Subcutaneous abdominal adipose tissue (tissue), 5 donors: ENCODE measurements around the gene CCNH.

Source experiments
- H3K27ac ChIP-seq: one replicate; pipeline ENCODE4 v1.7.0; 2013; ENCODE audit warnings: low read depth, mild to moderate bottlenecking, inconsistent platforms, low read length, moderate library complexity
- H3K27me3 ChIP-seq, 5 donors: one replicate each; pipeline ENCODE4 v1.7.0; 2013; ENCODE audit warnings: low read length in 5 of 5, inconsistent platforms in 1 of 5; ENCODE audit not compliant: control insufficient read depth in 5 of 5, insufficient read depth in 4 of 5
- H3K36me3 ChIP-seq, 5 donors: one replicate each; pipeline ENCODE4 v1.7.0; 2013; ENCODE audit warnings: low read length in 5 of 5; ENCODE audit not compliant: control insufficient read depth in 5 of 5, insufficient read depth in 5 of 5
- H3K4me1 ChIP-seq, 5 donors: one replicate each; pipeline ENCODE4 v1.7.0; 2013; ENCODE audit warnings: low read length in 5 of 5, mild to moderate bottlenecking in 3 of 5, moderate library complexity in 1 of 5; ENCODE audit not compliant: control insufficient read depth in 5 of 5, insufficient read depth in 5 of 5
- H3K4me3 ChIP-seq, 5 donors: one replicate each; pipeline ENCODE4 v1.7.0; 2013; ENCODE audit warnings: low read length in 5 of 5, low read depth in 1 of 5
- H3K9ac ChIP-seq, 5 donors: one replicate each; pipeline ENCODE4 v1.7.0; 2013; ENCODE audit warnings: low read length in 5 of 5, mild to moderate bottlenecking in 4 of 5, moderate library complexity in 3 of 5
- H3K9me3 ChIP-seq, 5 donors: one replicate each; pipeline ENCODE4 v1.7.0; 2013; ENCODE audit warnings: low read length in 5 of 5; ENCODE audit not compliant: control insufficient read depth in 5 of 5
- donor health status: healthy.
- donor health status: healthy.
- donor health status: healthy.
- donor health status: healthy.
- donor health status: healthy.

CCNH gene

DNA sequence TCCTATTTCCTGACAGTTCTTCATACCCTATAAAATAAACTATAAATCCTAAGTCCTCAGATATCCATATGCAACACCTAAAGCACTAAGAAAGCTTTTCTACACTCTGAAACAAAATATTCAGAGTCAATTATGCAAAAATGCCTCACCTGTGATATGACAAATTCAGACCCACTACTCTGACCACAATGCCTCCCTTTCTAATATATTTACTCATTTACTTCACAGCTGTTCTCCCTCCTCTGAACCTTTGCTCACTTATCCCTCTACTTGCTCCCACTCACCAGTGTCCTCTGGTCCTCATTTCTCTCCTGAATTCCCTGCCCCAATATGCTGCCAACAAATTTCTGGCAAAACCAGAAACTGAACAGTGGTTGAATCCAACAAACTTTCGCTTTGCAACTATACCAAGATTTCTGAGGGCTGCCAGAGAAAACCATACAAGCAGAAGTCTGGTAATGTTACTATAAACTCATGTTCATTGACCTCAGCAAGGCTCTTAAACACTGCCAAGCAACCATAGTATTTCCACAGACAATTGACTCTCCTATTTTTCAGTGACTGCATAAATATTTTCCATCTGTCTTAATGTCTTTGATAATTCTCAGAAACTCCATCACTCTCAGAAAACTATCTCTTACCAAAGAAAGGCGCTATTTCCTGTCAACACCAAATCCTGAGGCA is 7.1 kb downstream of the CCNH start:
- H3K27me3 ChIP-seq: no peaks in the 10 kb centered on the region
- peaks cover 0 to 28% (median 5%) of the 10 kb centered on the region in 5 donors for H3K4me1 ChIP-seq
- H3K9ac ChIP-seq: peak overlapping the region in 1 of 5 donors; percentile 14
- peak overlapping the region; percentile 5 for H3K27ac ChIP-seq
- peaks cover 53 to 74% (median 67%) of the 10 kb centered on the region in 5 donors for H3K36me3 ChIP-seq
- no peaks in the 10 kb centered on the region for H3K9me3 ChIP-seq
- H3K4me3 ChIP-seq: no peak overlapping the region

DNA sequence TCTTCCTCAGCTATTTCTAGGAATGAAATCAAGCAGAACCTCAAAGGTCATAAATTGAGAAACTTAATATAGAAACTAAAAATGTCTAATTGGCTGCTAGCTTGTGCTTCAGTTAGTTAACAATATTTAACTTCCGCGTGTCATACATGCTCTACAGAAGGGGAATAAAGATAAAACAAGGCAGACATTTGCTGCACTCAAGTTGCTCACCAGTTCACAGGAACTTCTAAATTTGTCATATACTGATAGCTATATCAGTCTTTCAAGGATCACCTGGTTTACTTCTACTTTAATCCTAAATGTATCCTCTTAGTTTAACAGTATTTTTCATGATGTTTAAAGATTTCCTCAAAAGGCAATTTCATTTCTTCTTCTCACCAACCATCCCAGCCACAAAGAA is 8.4 kb downstream of the CCNH start:
- Histone ChIP-seq H3K9me3 (no peaks in the 10 kb centered on the region), H3K9ac (no peak overlapping the region), H3K4me3 (no peak overlapping the region), H3K27ac (no peak overlapping the region), H3K4me1 (peaks cover 0 to 22% (median 8%) of the 10 kb centered on the region in 5 donors), H3K36me3 (peaks cover 49 to 76% (median 68%) of the 10 kb centered on the region in 5 donors), H3K27me3 (no peaks in the 10 kb centered on the region)

DNA sequence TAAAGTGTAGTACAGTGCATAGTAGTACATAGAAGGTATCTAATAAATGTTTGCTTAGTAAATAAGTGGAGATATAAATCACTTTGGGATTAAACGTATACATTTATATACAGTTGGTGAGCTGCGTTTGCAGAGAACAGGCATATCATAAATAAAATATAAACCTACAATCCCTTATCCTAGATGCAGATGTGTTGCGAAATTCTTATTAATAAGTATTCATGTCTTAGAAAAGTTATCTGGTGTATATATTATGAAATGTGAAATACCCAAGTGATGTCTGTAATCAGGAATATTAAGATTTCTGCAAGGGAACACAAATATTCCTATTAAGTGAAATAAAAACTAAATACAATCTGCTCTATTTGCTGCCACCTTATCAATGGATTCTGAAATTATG is 8.8 kb downstream of the CCNH start:
- Histone ChIP-seq H3K9ac (no peak overlapping the region), H3K9me3 (no peaks in the 10 kb centered on the region), H3K27me3 (no peaks in the 10 kb centered on the region), H3K27ac (no peak overlapping the region), H3K4me3 (no peak overlapping the region), H3K4me1 (peaks cover 0 to 25% (median 12%) of the 10 kb centered on the region in 5 donors), H3K36me3 (peaks cover 51 to 76% (median 68%) of the 10 kb centered on the region in 5 donors)

DNA sequence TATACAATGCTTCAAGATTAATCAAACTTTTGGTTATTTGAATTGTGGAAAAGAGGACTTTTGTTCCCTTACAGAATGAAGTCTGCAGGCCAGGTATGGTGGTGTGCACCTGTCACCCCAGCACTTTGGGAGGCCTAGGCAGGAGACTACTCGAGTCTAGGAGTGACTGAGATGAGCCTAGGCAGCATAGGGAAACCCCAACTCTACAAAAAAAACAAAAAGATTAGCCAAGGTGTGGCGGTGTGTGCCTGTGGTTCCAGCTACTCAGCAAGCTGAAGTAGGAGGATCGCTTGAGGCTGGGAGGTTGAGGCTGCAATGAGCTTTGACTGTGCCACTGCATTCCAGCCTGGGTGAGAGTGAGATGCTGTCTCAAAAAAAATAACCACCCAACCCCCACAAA is 9.3 kb downstream of the CCNH start:
- H3K27me3 ChIP-seq: no peaks in the 10 kb centered on the region
- H3K27ac ChIP-seq: peak overlapping the region; percentile 52
- peaks cover 50 to 71% (median 67%) of the 10 kb centered on the region in 5 donors for H3K36me3 ChIP-seq

DNA sequence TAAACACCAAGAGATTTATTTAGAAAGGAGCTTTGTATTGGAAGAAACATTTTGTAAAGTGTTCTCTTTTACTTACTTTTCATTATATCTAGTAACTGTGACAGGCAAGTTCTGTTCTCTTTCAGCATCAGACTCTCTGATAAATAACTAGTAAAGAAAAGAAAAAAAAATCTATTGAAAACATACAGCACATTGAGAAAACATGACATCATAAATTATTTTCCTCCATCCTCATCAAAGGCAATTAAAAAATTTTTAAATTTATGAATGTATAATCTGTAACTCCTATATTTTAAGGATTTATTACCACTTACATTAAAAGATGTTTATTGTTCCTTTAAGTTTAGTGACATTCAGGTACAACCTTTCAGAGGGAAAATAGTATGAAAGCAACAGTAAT is 11.1 kb downstream of the CCNH start:
- no peaks in the 10 kb centered on the region for H3K9me3 ChIP-seq
- peaks cover 0 to 25% (median 14%) of the 10 kb centered on the region in 5 donors for H3K4me1 ChIP-seq
- no peak overlapping the region for H3K9ac ChIP-seq
- no peaks in the 10 kb centered on the region for H3K27me3 ChIP-seq
- H3K36me3 ChIP-seq: peaks cover 40 to 67% (median 58%) of the 10 kb centered on the region in 5 donors
- H3K4me3 ChIP-seq: no peak overlapping the region
- peak overlapping the region; percentile 60 for H3K27ac ChIP-seq

More for the DNA sequence above, 9.3 kb downstream of the CCNH start:
- no peak overlapping the region for H3K4me3 ChIP-seq
- H3K9ac ChIP-seq: no peak overlapping the region
- no peaks in the 10 kb centered on the region for H3K9me3 ChIP-seq
- H3K4me1 ChIP-seq: peaks cover 0 to 25% (median 14%) of the 10 kb centered on the region in 5 donors

DNA sequence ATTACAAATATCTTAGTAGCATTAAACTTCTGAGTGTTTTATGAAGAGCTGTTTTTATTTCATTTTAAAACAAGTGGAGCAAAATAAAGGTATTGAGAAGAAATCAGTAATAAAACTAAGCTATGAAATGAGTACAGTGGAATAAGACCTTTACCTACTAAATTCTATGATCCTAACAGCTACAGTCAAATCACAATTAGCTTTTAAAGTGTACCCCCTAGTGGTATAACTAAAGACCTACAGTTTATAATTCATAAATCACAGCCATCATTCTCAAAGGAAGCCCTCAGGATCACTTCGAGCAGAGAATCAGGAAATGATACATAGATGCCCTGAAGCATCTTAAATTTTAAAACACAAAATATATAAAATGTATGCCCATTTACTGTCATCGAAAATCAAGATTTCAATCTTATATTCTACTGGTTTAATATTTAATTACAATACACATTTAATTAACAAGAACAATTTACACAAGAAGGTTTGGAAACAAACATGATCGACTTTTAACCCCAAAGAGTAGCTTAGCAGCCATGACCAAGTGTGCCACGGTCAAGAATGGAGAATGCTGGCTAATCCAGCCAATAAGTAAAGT is 12.3 kb downstream of the CCNH start:
- Histone ChIP-seq H3K4me3 (no peak overlapping the region), H3K27ac (peak overlapping the region; percentile 60), H3K36me3 (peaks cover 33 to 68% (median 58%) of the 10 kb centered on the region in 5 donors), H3K4me1 (peaks cover 0 to 21% (median 8%) of the 10 kb centered on the region in 5 donors), H3K27me3 (no peaks in the 10 kb centered on the region), H3K9me3 (no peaks in the 10 kb centered on the region), H3K9ac (no peak overlapping the region)

DNA sequence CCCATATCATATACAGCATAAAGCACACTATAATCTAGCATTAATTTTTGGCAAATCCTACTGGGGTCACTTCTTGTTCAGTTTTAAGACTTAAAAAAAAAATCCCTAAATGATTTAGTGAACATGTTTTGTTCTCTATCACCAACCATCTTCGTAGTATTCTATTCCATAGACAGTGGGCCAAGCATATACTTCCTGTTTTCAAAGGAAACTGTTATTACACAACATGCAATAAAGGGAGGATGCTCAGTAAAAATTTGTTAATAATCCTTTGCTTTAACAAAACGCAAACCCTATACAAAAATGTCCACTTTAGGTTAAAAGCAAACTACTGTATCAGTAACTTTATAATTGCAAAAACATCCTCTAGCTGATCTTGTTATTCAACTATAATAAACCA is 13.0 kb downstream of the CCNH start:
- H3K27ac ChIP-seq: peak overlapping the region; percentile 60
- peaks cover 0 to 27% (median 11%) of the 10 kb centered on the region in 5 donors for H3K4me1 ChIP-seq
- H3K4me3 ChIP-seq: no peak overlapping the region
- H3K27me3 ChIP-seq: no peaks in the 10 kb centered on the region
- H3K9me3 ChIP-seq: no peaks in the 10 kb centered on the region
- peak overlapping the region in 1 of 5 donors; percentile 20 for H3K9ac ChIP-seq
- peaks cover 29 to 68% (median 56%) of the 10 kb centered on the region in 5 donors for H3K36me3 ChIP-seq

DNA sequence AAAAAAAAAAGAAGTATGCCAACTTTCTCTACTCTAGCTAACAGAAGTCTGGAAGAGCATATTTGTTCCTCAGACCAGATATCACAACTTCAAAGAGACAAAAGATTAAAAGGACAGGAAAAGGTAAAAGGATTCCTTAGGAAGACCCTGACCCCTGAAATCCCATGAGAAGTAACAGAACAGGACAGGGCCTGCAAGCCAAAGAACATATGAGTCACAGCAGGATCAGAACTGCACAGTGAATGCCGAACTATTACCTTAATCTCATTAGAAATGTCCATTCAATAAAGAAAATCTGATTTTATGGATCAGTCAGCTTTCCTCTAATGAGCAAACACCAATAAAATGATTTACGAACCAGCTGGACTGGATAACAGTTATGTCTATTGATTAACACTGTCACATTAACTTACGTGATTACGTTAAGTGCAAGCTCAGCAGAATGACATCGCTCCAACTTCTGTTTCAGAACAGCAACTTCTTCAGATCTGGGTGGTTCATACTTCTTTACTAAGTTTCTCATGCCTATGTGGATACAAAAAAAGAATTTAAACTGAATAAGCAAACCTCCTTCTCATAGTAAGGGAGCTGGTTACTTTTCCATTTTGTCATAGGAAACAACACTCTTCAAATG is 13.6 kb downstream of the CCNH start:
- Histone ChIP-seq H3K4me1 (peaks cover 0 to 33% (median 14%) of the 10 kb centered on the region in 5 donors), H3K9ac (no peak overlapping the region), H3K27ac (peak overlapping the region; percentile 60), H3K36me3 (peaks cover 25 to 67% (median 50%) of the 10 kb centered on the region in 5 donors), H3K9me3 (no peaks in the 10 kb centered on the region), H3K4me3 (no peak overlapping the region), H3K27me3 (no peaks in the 10 kb centered on the region)

DNA sequence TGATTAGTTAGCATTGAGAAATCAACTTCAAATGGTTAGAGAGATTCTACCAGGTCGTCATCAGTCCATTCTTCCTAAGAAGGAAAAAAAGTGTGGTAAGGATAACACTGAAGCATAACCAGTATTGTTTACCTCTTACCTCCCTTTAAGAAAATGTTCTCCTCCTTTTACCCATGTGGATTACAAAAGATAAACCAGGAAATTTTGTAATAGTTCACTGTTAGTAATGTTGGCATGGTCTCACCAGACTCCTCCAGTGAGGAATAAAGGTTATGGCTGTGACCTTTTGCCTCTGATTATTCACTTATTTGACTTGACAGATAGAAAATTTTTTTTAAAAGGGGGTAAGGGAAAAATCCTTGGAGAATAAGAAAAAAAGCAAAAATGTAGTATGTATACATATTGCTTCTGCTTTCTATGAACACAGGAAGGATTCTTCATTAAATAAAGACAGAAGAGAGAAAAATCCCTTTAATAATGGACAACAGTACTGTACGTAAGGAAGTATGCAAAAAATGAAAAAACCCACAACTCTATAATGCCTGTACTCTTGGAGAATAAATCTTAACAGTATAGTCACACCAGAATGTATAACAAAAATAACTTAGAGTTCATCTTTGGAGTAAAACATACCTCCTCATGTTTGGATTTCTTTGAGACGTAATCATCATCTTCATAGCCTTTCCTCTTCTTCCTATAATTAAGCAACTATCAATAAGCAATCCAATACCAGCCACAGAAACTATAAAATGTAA is 18.1 kb downstream of the CCNH start:
- Histone ChIP-seq H3K27ac (peak overlapping the region; percentile 87), H3K4me1 (peaks cover 0 to 55% (median 42%) of the 10 kb centered on the region in 5 donors), H3K36me3 (peaks cover 35 to 85% (median 61%) of the 10 kb centered on the region in 5 donors)

More for the DNA sequence above, 18.1 kb downstream of the CCNH start:
- Histone ChIP-seq H3K9ac (peak overlapping the region in 2 of 5 donors; percentile 25 to 84), H3K4me3 (no peak overlapping the region), H3K9me3 (no peaks in the 10 kb centered on the region), H3K27me3 (no peaks in the 10 kb centered on the region)
